PC-9 (cell line): ENCODE measurements around the gene MCRIP1. TPM values are rescaled to one million over a fixed set of nuclear protein-coding genes. Genes with fewer than 3 reads are reported as not detected.

Experiments used
- BruUV-seq: library from RNA; stranded (reverse); fragments of 400-500 nt; replicated peaks from 2 replicates; lab custom pipeline; 2021; lab: Mats Ljungman, UMichigan
- CTCF ChIA-PET: fragments of 300-600 bp; sonication (Branson Sonifier 250); formaldehyde crosslinking; loops from one replicate; lab custom pipeline; 2022; ENCODE audit warnings: antibody characterized with exemption; lab: Charles Lee
- POLR2A ChIA-PET: fragments of 300-600 bp; sonication (Branson Sonifier 250); formaldehyde crosslinking; loops from one replicate; lab custom pipeline; 2022; ENCODE audit warnings: antibody characterized with exemption; ENCODE audit not compliant: unreplicated experiment; lab: Charles Lee
- DNase-seq, 2 experiments: peaks; one replicate each; pipeline versions ENCODE4 v3.0.0 to v3.0.0-alpha.2; 2015 to 2022; ENCODE audit warnings: mixed read lengths in 1 of 2
- H2AFZ ChIP-seq: fragments of 200-600 bp; sonication (generic); 2 replicates; pipeline ENCODE4 v1.8.1; 2017; ENCODE audit warnings: antibody characterized with exemption
- H3F3A ChIP-seq: fragments of 200-600 bp; sonication (generic); 2 replicates; pipeline ENCODE4 v1.8.1; 2017; ENCODE audit warnings: antibody characterized with exemption, mild to moderate bottlenecking, low read depth; ENCODE audit not compliant: insufficient read depth
- H3K27ac ChIP-seq: fragments of 200-600 bp; sonication (generic); 2 replicates; pipeline ENCODE4 v1.6.1; 2016; ENCODE audit warnings: mixed run types
- H3K27me3 ChIP-seq: fragments of 200-600 bp; sonication (generic); 2 replicates; pipeline ENCODE4 v1.6.1; 2016; ENCODE audit warnings: low read depth, mixed run types; ENCODE audit not compliant: insufficient read depth
- H3K36me3 ChIP-seq: fragments of 200-600 bp; sonication (generic); 2 replicates; pipeline ENCODE4 v1.6.1; 2016; ENCODE audit warnings: low read depth, mixed run types
- H3K4me1 ChIP-seq: fragments of 200-600 bp; sonication (generic); replicated peaks from 2 replicates; pipeline ENCODE4 v1.6.1; 2016; ENCODE audit warnings: mixed run types; ENCODE audit not compliant: insufficient read depth
- H3K4me2 ChIP-seq: fragments of 200-600 bp; sonication (generic); 2 replicates; pipeline ENCODE4 v1.6.1; 2017; ENCODE audit warnings: mixed run types
- H3K4me3 ChIP-seq: fragments of 200-600 bp; sonication (generic); 2 replicates; pipeline ENCODE4 v1.6.1; 2016; ENCODE audit warnings: mixed run types
- H3K79me2 ChIP-seq: fragments of 200-600 bp; sonication (generic); 2 replicates; pipeline ENCODE4 v1.6.1; 2017; ENCODE audit warnings: low read depth, mixed run types
- H3K9me2 ChIP-seq: fragments of 200-600 bp; sonication (generic); 2 replicates; pipeline ENCODE4 v1.8.1; 2017; ENCODE audit warnings: mild to moderate bottlenecking; ENCODE audit not compliant: insufficient read depth
- H3K9me3 ChIP-seq: fragments of 200-600 bp; sonication (generic); 2 replicates; pipeline ENCODE4 v1.8.1; 2016; ENCODE audit warnings: low read depth; ENCODE audit not compliant: insufficient read depth
- H4K20me1 ChIP-seq: fragments of 200-600 bp; sonication (generic); 2 replicates; pipeline ENCODE4 v1.8.1; 2017; ENCODE audit not compliant: insufficient read depth
- CTCF ChIP-seq: fragments of 200-600 bp; sonication (generic); conservative IDR thresholded peaks from 2 replicates; pipeline ENCODE4 v1.6.1; 2017; ENCODE audit warnings: mixed run types, antibody characterized with exemption, mild to moderate bottlenecking, moderate library complexity
- EZH2 ChIP-seq: fragments of 200-600 bp; sonication (generic); IDR thresholded peaks from 2 replicates; pipeline ENCODE4 v1.8.0; 2017; ENCODE audit warnings: antibody characterized with exemption, low read depth
- intact Hi-C: fragments of 100-400 bp; cut with micrococcal nuclease; formaldehyde crosslinking; loops from one replicate; pipeline ENCODE4 v1.10.0; 2022; ENCODE audit not compliant: unreplicated experiment
- total RNA-seq: library from RNA; stranded (reverse); gene quantifications from 2 replicates; pipeline ENCODE4 v1.2.3, GENCODE V29; 2021

MCRIP1 gene
- total RNA-seq, 1 experiment from 2014 or later, result 53.8 TPM

DNA sequence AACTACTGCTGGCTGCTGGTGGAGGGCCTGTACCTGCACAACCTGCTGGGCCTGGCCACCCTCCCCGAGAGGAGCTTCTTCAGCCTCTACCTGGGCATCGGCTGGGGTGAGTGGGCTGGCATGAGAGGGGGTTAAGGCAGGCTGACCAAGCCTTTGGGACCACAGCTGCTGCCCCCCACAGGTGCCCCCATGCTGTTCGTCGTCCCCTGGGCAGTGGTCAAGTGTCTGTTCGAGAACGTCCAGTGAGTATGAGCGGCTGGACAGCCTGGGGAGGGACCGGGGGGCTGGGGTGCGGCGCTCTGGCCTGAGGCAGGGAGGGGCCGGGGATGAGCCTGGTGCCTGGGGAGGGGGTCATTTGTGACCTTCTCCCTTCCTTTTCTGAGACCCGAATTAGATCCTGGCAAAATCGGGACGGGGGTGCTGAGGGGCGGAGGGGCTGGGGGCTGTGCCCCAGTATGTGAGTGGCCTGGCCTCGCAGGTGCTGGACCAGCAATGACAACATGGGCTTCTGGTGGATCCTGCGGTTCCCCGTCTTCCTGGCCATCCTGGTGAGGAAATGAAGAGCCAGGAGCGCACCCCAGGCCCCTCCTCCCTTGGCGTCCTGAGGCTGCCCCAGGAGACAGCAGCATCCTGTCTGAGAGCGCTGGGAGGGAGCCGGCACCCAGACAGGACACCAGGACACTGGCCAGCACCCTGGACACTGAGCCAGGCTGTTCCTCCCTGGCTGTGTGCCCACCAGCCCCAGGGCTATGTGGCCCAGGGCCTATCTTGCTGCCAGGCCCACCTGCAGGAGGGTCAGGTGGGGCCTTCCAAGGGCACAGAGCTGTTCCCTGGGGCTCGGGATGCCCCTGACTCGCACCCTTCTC, 21.2 kb downstream of the MCRIP1 start:
- no TSS peak for BruUV-seq

DNA sequence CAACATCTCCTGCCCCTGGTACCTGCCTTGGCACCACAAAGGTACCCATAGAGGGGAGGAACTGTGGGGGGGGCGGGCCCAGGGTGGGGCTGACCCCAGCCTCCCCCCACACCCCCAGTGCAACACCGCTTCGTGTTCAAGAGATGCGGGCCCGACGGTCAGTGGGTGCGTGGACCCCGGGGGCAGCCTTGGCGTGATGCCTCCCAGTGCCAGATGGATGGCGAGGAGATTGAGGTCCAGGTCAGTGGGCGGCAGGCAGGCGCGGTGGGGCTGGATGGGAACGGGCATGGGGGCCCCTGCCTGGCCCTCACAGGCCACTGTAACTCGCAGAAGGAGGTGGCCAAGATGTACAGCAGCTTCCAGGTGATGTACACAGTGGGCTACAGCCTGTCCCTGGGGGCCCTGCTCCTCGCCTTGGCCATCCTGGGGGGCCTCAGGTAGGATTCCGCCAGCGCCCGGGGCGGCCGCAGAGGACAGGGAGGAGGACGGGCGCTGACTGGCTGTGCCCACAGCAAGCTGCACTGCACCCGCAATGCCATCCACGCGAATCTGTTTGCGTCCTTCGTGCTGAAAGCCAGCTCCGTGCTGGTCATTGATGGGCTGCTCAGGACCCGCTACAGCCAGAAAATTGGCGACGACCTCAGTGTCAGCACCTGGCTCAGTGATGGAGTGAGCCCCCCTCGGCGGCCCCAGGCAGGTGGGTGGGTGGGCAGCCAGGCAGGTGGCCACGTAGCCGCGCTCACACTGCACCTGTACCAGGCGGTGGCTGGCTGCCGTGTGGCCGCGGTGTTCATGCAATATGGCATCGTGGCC, 22.0 kb downstream of the MCRIP1 start:
- Histone ChIP-seq H3K4me2 (no peak overlapping the region), H2AFZ (no peak overlapping the region), H3K9me2 (no peaks in the 10 kb centered on the region), H3K4me1 (no peaks in the 10 kb centered on the region), H3F3A (no peaks in the 10 kb centered on the region), H4K20me1 (no peaks in the 10 kb centered on the region), H3K79me2 (no peaks in the 10 kb centered on the region), H3K27me3 (peaks cover 23% of the 10 kb centered on the region; the same call in 1 of the 2 replicates), H3K9me3 (no peaks in the 10 kb centered on the region), H3K4me3 (no peak overlapping the region), H3K27ac (no peak overlapping the region), H3K36me3 (no peaks in the 10 kb centered on the region)
- TF ChIP-seq CTCF (no peak), EZH2 (no peak)
- ChIA-PET POLR2A (no interaction called here), CTCF (no interaction called here)
- no peak for DNase-seq
- BruUV-seq, result no TSS peak
- intact Hi-C loops, result no loop called here

More for the DNA sequence above, 21.2 kb downstream of the MCRIP1 start:
- TF ChIP-seq EZH2, result no peak
- no peak for TF ChIP-seq CTCF
- no peaks in the 10 kb centered on the region for H3K36me3 ChIP-seq
- H3K4me3 ChIP-seq, result no peak overlapping the region
- H2AFZ ChIP-seq, result no peak overlapping the region
- intact Hi-C loops, result no loop called here
- H3F3A ChIP-seq, result no peaks in the 10 kb centered on the region
- no peaks in the 10 kb centered on the region for H3K79me2 ChIP-seq
- no peaks in the 10 kb centered on the region for H4K20me1 ChIP-seq
- H3K4me2 ChIP-seq, result no peak overlapping the region
- H3K27me3 ChIP-seq, result peaks cover 14% of the 10 kb centered on the region; the same call in 1 of the 2 replicates
- H3K9me2 ChIP-seq, result no peaks in the 10 kb centered on the region
- no peak for DNase-seq
- POLR2A ChIA-PET, result no interaction called here
- no peaks in the 10 kb centered on the region for H3K4me1 ChIP-seq
- CTCF ChIA-PET, result no interaction called here
- H3K27ac ChIP-seq, result no peak overlapping the region
- H3K9me3 ChIP-seq, result no peaks in the 10 kb centered on the region

DNA sequence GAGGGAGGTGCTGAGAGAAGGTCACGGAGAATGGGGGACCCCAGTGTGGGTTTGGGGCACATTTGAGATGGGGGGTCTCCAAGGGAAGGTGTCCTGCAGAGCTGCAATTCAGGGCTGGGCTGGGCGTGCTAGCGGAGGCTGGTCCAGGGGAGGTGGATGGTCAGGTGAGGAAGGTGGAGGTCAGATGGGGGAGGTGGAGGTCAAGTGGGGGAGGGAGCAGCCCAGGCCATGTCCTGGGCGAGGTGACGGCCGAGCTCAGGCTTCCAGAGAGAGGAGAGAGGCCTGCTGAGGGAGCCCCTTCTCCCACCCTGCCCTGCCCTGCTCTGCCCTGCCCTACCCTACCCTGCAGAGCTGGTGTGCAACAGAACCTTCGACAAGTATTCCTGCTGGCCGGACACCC, 22.6 kb downstream of the MCRIP1 start:
- Histone ChIP-seq H3K36me3 (no peaks in the 10 kb centered on the region), H2AFZ (no peak overlapping the region), H3F3A (no peaks in the 10 kb centered on the region), H4K20me1 (no peaks in the 10 kb centered on the region), H3K4me2 (no peak overlapping the region), H3K27me3 (peaks cover 28% of the 10 kb centered on the region; the same call in 1 of the 2 replicates), H3K4me3 (no peak overlapping the region), H3K9me3 (no peaks in the 10 kb centered on the region), H3K79me2 (no peaks in the 10 kb centered on the region), H3K9me2 (no peaks in the 10 kb centered on the region), H3K27ac (no peak overlapping the region), H3K4me1 (no peaks in the 10 kb centered on the region)
- intact Hi-C loops, result no loop called here
- CTCF ChIA-PET, result no interaction called here
- no TSS peak for BruUV-seq
- TF ChIP-seq CTCF, result no peak
- TF ChIP-seq EZH2, result no peak
- DNase-seq, result no peak
- POLR2A ChIA-PET, result no interaction called here
